GM21423 (cell line): ENCODE results near the gene SLC22A4.

Experiments used
- ATAC-seq: cut with Tn5 transposase; IDR thresholded peaks from one replicate; pipeline ENCODE4 v1.9.1; 2021; ENCODE audit warnings: mild to moderate bottlenecking, moderate library complexity; ENCODE audit not compliant: unreplicated experiment

The SLC22A4 gene

GRCh38 chr5:132389585-132390286 lies 95.5 kb downstream of the SLC22A4 start:
- ATAC-seq: no peak

DNA sequence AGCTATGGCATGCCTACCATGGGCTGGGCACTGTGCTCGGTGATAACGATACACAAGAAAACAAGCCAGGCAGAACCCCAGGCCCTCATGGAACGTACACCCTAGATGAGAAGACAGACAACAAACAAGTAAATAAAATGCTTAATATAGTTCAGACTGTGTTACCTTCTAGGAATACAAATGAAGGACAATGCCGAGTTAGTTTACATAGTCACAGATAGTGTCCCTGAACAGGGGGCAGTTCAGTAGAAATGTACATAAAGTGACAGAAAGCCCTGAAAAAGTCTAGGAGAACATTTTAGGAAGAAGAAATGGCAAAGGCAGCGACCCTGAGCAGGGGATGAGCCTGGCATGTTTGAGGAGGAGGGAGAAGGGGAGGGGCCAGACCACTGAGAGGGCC lies 97.1 kb downstream of the SLC22A4 start:
- no peak for ATAC-seq

DNA sequence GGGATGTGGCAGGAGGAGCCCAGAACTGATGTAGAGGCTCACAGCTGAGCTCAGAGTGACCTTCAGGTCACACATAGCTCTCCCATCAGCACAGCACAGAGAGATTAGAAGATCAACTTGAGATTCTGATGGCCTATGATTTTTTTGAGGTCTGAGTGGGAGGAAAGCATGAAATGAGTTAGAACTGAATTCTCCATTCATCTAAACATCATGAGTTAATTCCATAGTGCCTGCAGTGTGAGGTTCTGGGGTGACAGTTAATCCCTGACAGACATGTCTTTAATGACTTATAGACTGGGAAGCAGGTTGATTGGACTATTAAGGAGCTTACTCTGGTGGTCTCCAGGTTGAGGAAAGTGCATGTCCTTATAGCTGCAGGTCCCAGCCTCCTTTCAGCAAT lies 97.7 kb downstream of the SLC22A4 start:
- ATAC-seq: no peak

GRCh38 chr5:132392411-132392810 lies 98.2 kb downstream of the SLC22A4 start:
- ATAC-seq: no peak

DNA sequence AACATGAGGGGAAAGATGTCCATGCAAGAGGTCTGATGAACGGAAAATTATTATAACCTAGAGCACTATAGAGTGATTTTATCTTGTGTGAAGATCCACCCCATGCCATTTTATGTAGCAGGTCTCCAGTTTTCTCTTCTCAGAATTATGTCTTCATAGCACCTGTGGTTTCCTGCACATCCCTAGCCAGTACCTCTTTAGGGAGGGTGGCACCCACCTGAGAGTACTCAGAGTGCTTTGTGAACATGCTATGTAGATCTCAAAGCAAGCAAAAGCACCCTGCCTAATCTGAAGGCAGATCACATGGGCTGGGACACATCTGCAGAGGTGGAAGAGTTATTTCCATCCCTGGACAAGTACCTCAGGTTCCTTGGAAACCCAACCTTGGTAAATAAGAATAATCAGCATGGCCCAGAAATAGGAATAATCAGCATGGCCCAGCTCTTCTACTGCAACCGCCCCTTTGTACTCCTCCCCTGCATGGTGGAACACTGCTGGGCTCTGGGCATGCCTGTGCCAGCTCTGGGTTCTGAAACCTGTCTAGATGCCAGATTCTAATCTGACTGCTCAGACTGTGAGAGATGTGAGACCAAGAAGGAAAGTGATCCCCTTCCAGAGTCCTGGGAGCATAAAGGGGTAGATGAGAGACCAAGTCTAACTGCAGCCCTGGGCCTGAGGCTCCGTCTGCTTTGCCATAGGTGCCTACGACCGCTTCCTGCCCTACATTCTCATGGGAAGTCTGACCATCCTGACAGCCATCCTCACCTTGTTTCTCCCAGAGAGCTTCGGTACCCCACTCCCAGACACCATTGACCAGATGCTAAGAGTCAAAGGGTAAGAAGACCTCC lies 99.0 kb downstream of the SLC22A4 start:
- ATAC-seq: no peak
